NCI-H2081 treated with DMSO at 0.1 percent for 48 hours (cell line): ENCODE measurements around the gene ANKRD34C.

Source experiments
- DNase-seq: peaks from one replicate; lab custom pipeline; 2025; lab: John Stamatoyannopoulos, UW

Gene ANKRD34C

DNA sequence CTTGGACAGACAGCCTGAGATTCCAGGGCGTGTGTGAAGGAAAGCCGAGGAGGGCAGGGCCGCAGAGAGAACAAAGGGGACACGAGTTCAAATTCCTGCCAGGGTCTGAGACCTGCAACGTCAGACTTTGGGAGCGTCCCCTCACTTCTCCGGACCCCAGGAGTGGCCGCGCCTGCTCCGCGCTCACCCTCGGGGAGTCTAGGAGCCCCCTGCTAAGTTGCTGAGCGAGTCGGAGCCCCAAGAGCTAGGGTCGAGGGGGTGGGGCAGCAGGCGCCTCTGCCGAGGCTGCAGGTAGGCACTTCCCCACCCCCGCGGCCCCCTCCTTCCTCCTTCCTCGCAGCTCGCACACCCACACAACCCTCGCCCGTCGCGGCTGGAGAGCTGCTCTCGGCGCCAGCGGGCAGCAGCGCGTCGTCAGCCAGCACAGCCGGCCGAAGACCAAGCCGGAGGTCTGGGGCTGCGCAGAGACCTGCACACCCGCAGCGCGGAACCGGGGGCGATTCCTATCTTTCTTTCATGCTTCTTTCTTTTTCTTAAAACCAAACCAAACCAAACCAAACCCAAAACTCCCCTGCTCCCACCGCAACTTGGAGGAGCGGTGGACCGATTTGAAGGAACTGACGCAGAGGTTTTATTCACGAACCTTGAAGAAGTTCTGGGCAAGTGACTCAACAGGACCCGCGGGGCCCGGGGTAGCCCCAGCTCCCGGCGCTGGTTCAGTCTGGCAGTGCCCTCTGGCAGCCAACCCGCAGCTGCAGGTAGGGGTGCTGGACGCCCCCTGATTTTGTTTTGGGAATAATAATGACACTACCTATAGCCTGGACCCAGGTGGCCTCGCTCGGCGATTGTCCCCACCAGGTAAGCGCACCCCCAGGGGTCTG is at the start of gene ANKRD34C:
Gene ANKRD34C, plus strand, starts transcription at position 352 of the 881 bp plus-strand sequence. CDS start 10,563 bp downstream, outside the sequence.
- DNase-seq: no peak

GRCh38 chr15:79233236-79233635 is 49.3 kb upstream of the ANKRD34C start:
- no peak for DNase-seq

- DNase-seq: no peak
Observed at GRCh38 chr15:79240036-79240435, 42.5 kb upstream of the ANKRD34C start.

DNA sequence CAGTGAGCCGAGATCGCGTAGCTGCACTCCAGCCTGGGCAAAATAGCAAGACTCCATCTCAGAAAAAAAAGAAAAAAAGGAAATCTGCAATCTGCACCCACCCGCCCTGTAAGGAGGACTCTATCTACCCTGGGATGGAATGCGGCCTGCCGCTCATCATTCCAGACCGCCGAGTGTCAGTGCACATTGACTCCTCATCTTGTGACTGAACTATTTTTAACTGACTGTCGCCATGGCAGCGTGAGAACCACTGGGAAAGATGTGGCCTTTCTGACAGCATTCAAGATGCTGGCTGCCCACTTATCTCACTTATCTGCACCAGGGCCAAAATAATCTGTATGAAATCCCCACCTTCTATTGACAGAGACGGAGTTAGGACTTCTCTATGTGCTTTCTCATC is 38.8 kb upstream of the ANKRD34C start:
- DNase-seq: no peak

- DNase-seq: no peak
Observed at GRCh38 chr15:79244876-79245275, 37.6 kb upstream of the ANKRD34C start.

GRCh38 chr15:79248183-79248582 is 34.3 kb upstream of the ANKRD34C start:
- DNase-seq: no peak

- no peak for DNase-seq
Observed at GRCh38 chr15:79257454-79257853, 25.1 kb upstream of the ANKRD34C start.

DNA sequence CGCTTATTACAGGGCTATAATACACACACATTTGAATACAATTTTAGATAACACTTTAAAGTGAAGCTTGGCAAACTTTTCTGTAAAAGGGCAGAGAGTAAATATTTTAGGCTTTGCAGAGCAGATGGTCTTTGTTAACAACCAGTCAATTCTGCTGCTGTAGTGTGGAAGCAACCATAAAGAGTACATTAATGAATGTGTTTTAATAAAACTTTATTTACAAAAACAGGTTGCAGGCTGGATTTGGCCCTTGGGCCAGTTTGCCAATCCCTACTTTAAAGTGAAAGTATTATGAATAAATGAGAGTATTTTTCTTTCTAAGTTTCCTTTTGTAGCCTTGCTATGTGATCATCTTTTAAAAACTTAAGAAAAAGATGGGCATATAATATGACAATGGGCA is 20.7 kb upstream of the ANKRD34C start:
- DNase-seq: no peak

DNA sequence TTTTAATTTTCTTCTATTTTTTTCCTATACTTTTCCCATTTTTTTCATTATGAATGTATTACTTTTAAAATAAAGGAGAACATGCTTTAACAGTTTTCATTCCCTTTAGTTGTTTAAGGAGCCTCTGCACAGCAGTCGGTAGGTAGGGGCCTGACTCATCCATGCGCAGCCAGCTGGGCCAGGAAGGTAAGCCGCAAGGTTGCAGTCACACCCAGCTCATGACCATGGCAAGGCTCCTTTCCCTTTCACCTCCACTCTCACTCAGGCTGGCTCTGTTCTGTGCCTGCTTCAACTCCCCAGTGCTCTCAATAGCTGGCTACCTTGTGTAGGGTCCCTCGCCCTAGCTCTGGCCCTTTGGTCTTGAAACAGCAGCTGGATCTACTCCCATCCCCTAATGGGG is 17.4 kb upstream of the ANKRD34C start:
- DNase-seq: no peak

DNA sequence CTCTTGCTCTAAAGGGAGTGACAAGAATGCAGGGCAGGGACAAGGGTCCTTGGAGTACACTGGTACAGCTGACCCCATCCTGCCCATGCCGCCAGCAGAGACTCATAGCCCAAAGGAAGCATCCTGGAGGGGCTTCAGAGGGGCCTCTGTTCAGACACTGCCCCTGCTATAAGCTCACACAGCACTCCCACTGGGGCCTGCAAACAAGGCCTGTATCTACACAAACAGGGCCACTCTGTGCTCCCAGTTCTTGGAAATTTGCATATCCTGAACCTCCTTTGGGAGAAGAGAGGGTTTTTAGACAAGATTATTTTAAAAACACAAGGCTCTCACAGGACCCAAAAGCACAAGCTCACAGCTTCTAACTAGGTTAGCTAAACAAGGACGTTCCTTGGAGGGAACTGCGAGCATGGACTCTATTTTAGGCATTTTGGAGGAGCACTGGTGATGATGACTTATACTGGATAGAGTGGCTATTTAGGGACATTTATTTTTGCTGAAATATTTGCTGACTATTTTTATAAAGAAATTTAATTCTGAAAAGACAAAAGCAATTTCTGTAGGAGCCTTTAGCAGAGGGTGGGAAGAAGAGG is 16.4 kb upstream of the ANKRD34C start:
- no peak for DNase-seq

DNA sequence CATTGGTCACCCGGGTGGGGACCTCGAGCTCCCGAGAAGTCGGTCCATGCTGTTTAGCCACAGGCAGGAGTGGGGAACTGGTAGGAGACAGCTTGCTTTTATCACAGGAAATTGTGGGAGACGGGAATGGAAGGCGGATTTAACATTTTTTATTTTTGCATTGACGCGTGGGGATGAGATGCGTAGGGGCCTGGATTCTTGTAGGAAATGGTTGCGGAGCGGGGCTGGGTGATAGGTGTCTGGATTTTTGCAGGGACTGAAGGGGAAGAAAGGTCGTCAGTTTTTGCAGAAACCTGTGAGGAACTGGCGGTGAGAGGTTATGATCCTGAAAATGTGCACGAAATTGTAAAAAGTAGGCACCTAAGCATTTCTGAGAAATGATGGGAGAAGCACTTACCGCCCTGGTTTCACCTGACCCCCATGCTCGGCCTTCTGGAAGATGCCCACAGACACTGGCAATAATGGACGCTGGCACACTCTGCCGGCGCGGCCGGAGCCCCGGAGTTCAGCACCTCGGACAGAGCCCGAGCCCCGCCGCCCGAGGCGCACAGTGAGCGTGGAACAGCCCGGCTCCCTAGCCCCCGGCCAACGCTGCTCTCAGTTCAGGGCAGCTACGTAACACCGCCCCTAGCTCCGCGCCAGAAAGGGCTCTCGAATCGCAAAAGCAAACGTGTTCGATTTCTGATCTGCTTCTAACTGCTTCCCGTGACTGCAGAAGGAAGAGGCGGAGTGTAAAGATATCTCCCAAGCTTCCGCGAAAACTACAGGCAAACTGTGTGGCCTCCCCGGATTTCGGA is 928 bp downstream of the ANKRD34C start:
- DNase-seq: no peak

DNA sequence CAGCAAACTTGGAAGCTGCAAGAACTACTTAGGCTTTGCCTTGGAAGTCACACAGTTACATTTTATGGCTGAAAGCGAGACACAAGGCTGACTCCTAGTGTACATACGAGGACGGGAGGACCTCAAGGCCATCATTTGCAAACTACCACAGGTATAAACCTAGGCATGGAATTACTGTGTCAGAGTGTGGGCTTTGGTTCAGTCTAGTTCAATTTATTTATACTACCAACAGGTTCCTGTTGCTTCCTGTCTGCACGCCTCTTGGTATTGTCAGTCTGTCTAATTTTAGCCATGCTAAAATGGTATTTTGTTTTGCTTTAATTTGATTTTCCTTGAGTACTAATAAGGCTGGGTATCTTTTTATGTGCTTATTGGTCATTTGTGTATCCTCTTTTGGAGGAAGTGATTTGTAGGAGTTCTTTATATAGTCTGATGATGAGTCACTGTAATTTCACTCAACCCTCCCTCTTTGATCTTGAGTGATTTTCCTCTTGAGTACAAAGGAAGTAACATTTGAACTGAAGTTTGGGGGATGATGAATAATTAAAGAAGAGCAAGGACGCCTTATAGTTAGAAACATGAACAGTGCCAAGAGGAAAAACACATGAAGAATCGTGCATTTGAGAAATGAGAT is 8.2 kb downstream of the ANKRD34C start:
- no peak for DNase-seq

GRCh38 chr15:79292011-79292410 is 9.5 kb downstream of the ANKRD34C start:
- DNase-seq: no peak

- no peak for DNase-seq
Observed at GRCh38 chr15:79294075-79294474, 11.6 kb downstream of the ANKRD34C start.

- no peak for DNase-seq
Observed at GRCh38 chr15:79296583-79296982, 14.1 kb downstream of the ANKRD34C start.

DNA sequence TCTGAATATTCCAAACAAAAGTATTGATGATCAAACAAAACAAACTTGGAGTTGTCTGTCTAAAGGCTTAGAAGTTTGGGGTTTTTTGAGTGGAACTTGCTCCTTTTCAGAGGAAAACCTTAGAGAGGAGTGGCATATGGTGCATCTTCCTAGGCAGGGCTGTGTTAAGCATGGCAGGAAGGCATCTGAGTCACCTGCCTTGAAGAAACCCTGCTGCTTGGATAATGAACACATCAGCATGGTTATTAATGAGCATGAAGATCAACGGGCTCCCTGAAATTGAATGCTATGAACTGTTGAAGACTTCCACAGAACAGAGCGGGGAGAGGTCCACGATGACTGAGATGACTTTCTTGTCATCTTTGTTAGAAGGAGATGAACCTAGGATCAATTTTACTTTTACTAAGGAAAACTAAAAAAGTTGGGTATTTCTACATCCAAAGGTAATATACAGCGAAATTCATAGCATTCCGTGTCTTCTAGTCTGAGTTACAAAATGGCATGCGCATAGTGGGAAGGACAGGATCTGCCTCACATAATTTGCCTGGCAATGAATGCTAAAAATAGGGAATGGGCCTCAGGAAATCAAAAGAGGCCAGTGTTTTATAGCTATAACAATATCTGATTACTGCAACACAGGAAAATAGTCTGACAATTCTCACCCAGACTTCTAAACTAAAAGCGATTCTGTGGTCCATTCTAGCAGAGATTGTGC is 16.8 kb downstream of the ANKRD34C start:
- no peak for DNase-seq

- DNase-seq: no peak
Observed at GRCh38 chr15:79299841-79300235, 17.3 kb downstream of the ANKRD34C start.

DNA sequence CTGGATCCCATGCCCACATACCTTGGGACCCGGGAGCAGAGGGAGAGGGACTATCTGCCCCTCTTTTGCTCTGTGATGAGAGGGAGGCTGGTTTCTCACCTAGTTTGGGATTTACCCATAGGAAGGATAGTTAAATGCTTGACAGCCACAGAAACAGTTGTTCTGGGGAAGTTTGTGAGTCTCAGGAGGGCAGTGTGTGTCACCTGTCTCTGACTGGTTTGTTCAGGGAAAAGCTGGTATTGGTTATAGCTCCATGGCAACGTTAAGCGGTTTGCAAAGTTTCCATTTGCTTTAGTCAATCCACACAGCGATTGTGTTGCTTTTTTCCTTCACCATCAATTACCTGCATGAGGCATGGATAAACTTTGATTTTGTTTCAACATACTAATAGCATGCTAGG is 24.7 kb downstream of the ANKRD34C start:
- DNase-seq: no peak

DNA sequence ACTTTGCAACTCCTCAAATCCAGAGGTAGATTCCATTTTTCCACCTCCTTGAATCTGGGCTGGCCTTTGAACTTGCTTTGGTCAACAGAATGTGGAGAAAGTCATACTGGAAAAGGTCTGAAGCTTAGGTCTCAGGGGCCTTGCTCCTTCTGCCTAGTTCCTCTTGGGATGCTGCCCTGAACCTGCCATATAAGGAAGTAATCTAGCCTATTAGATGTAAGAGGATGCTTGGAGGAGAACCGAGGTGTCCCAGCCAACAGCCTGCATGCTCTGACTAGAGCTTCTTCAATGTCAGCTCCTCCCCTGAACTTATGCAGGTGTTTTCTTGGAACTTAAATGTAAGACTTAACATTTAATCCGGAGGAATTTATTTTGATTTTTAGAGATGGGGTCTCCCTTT is 26.4 kb downstream of the ANKRD34C start:
- DNase-seq: no peak

DNA sequence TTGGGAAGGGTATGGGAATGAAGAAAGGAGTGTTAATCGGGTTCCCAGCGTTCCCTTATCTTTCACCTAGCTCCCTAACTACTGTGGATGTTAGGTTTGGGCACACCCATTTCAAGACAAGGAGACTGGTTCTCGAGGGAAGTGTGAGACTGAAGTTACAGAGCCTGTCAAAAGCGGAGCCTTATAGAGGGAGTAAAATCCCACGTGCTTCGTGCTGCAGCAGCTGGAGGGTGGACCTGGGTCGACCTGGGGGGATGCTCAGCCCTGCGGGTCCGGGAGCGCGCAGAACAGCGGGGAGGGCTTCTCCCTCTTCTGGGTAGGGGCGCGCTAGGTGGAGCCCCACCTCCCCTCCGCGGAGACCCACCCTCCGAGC is 28.1 kb downstream of the ANKRD34C start:
- no peak for DNase-seq

DNA sequence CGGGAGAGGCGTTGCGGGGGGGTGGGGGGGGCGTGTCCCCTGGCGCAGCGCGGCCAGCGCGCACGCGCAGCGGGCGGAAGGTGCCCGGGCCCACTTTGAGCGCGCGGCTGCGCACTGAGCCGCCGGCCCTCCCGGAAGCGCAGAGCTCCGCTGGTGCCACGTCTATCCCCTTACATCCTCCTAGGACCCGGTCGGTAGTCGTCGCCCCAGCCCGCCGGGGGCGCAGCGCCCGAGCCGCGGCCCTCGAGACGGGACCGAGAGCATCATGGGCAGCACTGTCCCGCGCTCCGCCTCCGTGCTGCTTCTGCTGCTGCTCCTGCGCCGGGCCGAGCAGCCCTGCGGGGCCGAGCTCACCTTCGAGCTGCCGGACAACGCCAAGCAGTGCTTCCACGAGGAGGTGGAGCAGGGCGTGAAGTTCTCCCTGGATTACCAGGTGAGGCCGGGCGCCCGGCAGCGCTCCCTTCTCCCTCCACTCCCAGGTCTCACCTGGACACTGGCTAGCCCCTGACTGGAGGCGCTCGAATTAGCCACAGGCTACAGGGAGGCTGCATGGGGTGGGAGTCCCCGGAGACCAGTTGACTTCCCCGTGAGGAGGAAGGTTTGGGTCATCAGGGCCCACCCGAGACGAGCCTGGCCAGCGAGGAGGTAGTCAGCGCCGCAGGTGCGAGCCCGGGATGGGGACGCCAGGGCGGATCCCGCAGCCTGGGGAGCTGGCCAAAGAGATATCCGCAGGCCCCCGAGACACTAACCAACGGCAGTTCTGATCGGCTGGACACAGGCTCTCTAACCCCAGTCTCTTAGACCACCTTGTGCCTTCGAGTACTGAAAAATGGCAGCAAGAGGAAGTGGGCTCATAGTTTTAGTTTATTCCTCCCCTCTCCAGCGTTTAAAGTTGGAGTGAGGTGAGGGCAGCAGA is 28.7 kb downstream of the ANKRD34C start, which contains the start of gene TMED3:
Gene TMED3, plus strand, starts transcription at position 128 of the 916 bp plus-strand sequence. Its CDS starts 138 bp downstream, at position 266.
- DNase-seq: no peak
